ENCODE measurements around the gene EFS. TPM values are rescaled to one million over a fixed set of nuclear protein-coding genes. Genes with fewer than 3 reads are reported as not detected.

The EFS gene, protein sequence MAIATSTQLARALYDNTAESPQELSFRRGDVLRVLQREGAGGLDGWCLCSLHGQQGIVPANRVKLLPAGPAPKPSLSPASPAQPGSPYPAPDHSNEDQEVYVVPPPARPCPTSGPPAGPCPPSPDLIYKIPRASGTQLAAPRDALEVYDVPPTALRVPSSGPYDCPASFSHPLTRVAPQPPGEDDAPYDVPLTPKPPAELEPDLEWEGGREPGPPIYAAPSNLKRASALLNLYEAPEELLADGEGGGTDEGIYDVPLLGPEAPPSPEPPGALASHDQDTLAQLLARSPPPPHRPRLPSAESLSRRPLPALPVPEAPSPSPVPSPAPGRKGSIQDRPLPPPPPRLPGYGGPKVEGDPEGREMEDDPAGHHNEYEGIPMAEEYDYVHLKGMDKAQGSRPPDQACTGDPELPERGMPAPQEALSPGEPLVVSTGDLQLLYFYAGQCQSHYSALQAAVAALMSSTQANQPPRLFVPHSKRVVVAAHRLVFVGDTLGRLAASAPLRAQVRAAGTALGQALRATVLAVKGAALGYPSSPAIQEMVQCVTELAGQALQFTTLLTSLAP
- 20.5 and 36.6 TPM in 2 replicates for total RNA-seq
- 16.7 and 22.2 TPM in 2 replicates for polyA plus RNA-seq

DNA sequence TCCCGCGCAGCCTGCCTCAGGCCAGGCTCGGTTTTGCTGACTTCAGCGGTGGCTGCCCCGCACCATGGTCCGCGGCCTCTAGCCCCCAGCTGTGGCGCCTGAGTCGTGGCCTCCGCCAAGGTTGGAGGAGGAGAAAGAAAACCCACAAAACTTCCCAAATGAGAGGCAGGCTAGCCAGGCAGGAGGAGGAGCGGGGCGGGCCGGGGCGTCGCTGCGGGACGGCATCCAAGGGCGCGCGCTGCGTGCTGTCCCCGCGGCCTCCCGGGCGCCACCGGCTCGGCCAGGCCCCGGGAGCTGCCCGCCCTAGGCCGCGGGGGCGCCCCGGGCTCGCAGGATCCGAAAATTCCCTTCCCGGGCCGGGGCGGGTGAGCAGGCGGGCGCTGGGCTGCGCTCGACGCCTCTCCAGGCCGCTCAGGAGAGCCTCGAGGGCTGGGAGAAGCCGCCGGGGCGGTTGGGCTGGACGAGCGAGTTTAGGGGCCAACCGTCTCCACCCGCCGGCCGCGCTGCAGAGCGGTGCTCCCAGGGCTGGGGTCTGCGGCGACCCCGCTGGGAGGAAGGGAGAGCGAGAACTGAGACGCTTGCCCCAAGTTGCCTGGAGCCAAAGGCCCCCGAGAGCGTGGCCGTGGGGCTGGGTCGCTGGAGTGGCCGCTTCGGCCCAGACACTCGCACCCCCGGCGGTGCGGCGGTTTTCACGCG lies at the start of gene EFS:
TSS of gene EFS (minus strand) at position 137 of the 696 bp plus-strand sequence. CDS start 147 bp downstream, outside the sequence.
- no peaks in the 10 kb centered on the region for H3K36me3 ChIP-seq
- H3K9me3 ChIP-seq (ENCODE audit: low read depth) = no peaks in the 10 kb centered on the region
- peaks cover 27% of the 10 kb centered on the region for H3K4me1 ChIP-seq (ENCODE audit: low read depth)
- peak in 1 of 2 donors; percentile 54 for DNase-seq (ENCODE audit: low read depth in 1 of 2, low spot score in 1 of 2)
- peak within 1 kb of the TSS; percentile 83 for H3K27ac ChIP-seq
- H3K27me3 ChIP-seq = no peaks in the 10 kb centered on the region
- TF ChIP-seq, protein P1, sequence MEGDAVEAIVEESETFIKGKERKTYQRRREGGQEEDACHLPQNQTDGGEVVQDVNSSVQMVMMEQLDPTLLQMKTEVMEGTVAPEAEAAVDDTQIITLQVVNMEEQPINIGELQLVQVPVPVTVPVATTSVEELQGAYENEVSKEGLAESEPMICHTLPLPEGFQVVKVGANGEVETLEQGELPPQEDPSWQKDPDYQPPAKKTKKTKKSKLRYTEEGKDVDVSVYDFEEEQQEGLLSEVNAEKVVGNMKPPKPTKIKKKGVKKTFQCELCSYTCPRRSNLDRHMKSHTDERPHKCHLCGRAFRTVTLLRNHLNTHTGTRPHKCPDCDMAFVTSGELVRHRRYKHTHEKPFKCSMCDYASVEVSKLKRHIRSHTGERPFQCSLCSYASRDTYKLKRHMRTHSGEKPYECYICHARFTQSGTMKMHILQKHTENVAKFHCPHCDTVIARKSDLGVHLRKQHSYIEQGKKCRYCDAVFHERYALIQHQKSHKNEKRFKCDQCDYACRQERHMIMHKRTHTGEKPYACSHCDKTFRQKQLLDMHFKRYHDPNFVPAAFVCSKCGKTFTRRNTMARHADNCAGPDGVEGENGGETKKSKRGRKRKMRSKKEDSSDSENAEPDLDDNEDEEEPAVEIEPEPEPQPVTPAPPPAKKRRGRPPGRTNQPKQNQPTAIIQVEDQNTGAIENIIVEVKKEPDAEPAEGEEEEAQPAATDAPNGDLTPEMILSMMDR (IDR thresholded peaks at IDR 0.05; ENCODE audit: low read depth, low read length) = no peak
- H3K4me3 ChIP-seq = peak within 1 kb of the TSS; percentile 28

GRCh38 chr14:23414254-23414653 lies 49.3 kb upstream of the EFS start:
- Histone ChIP-seq H3K4me1 (ENCODE audit: low read depth) (peaks cover 46% of the 10 kb centered on the region), H3K36me3 (no peaks in the 10 kb centered on the region)
- TF ChIP-seq, protein P1 (IDR thresholded peaks at IDR 0.05; ENCODE audit: low read depth, low read length) = no peak

GRCh38 chr14:23413681-23414080 lies 48.7 kb upstream of the EFS start:
- DNase-seq (ENCODE audit: low read depth in 1 of 2, low spot score in 1 of 2) = no peak
- TF ChIP-seq, protein P1 (IDR thresholded peaks at IDR 0.05; ENCODE audit: low read depth, low read length) = no peak

More at GRCh38 chr14:23414254-23414653, 49.3 kb upstream of the EFS start:
- Histone ChIP-seq H3K27ac (peak overlapping the region; percentile 22), H3K27me3 (no peaks in the 10 kb centered on the region), H3K4me3 (no peak overlapping the region), H3K9me3 (ENCODE audit: low read depth) (no peaks in the 10 kb centered on the region)
- DNase-seq (ENCODE audit: low read depth in 1 of 2, low spot score in 1 of 2) = no peak

DNA sequence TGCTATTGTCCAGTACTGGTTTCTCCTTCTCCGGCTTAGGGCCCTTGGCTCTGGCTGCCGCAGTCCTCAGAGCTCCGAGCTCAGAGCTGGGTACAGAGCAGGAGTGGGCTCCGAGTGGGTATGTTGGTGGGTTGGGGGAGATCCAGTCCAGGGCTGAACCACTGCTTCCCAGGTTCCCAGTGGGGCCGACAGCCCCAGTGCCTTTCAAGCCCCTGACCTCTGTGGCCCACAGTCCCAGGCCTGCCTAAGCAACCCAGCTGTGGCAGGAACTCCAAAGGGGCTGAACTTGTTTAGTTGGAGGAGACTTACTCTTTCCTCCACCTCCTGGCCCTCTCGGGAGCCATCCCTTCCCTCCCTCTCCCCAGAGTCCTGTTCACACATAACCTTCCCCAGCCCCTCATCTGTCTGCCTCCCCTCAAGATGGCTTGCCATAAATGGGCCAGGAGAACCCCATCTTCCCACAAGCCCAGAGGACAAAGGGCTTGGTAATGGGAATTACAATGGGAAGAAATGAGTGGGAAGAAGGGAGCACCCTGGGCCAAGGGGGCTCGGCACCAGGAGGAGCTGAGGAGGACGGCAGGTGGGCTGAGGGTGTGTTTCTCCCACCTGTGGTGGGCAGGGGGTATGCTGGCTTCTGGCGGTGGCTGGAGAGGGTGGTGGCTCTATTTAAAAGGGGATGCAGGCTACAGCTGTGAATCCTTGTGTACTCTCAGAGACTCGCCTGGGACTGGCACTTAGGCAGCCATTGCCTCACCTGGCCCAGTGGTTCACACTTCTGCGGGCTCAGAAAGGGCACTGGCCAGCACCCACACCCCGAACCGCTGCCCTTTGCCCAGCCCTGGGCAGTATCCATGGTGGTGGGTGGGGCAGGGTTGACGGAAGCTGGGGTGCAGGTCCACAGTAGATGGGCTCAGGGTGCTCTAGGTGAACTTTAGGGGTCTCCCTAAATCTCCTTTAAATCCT lies 46.9 kb upstream of the EFS start:
- TF ChIP-seq, protein P1 (IDR thresholded peaks at IDR 0.05; ENCODE audit: low read depth, low read length) = no peak
- no peak for DNase-seq (ENCODE audit: low read depth in 1 of 2, low spot score in 1 of 2)
- H3K36me3 ChIP-seq = peaks cover 11% of the 10 kb centered on the region
- peak overlapping the region; percentile 99 for H3K27ac ChIP-seq
- peaks cover 55% of the 10 kb centered on the region for H3K4me1 ChIP-seq (ENCODE audit: low read depth)
- no peak overlapping the region for H3K4me3 ChIP-seq
- no peaks in the 10 kb centered on the region for H3K9me3 ChIP-seq (ENCODE audit: low read depth)
- no peaks in the 10 kb centered on the region for H3K27me3 ChIP-seq

More at GRCh38 chr14:23413681-23414080, 48.7 kb upstream of the EFS start:
- Histone ChIP-seq H3K27ac (no peak overlapping the region), H3K4me3 (no peak overlapping the region), H3K9me3 (ENCODE audit: low read depth) (no peaks in the 10 kb centered on the region), H3K27me3 (no peaks in the 10 kb centered on the region), H3K36me3 (no peaks in the 10 kb centered on the region), H3K4me1 (ENCODE audit: low read depth) (peaks cover 52% of the 10 kb centered on the region)
